Mononuclear cell (primary cell): ENCODE results near the gene AK9. TPM values are rescaled to one million over a fixed set of nuclear protein-coding genes. Genes with fewer than 3 reads are reported as not detected.

ENCODE experiments used
- H3K27me3 ChIP-seq: 2 replicates; pipeline ENCODE4 v1.6.0; 2011; ENCODE audit warnings: low read length, control low read depth; ENCODE audit not compliant: insufficient read depth
- H3K4me1 ChIP-seq: 2 replicates; pipeline ENCODE4 v1.5.1; 2011; ENCODE audit warnings: mild to moderate bottlenecking, low read length, control low read depth; ENCODE audit not compliant: insufficient read depth
- H3K4me3 ChIP-seq: 2 replicates; pipeline ENCODE4 v1.5.1; 2011; ENCODE audit warnings: mild to moderate bottlenecking, low read length, moderate library complexity
- H3K9me3 ChIP-seq: 2 replicates; pipeline ENCODE4 v1.5.1; 2011; ENCODE audit warnings: low read depth, mild to moderate bottlenecking, control low read depth, low read length
- total RNA-seq: library from RNA; depleted of rRNA; stranded (reverse); fragments of >200 nt; gene quantifications from one replicate; pipeline ENCODE4 v1.2.3, GENCODE V29; 2012

Gene AK9
- total RNA-seq, 1 donor = 8.8 TPM

DNA sequence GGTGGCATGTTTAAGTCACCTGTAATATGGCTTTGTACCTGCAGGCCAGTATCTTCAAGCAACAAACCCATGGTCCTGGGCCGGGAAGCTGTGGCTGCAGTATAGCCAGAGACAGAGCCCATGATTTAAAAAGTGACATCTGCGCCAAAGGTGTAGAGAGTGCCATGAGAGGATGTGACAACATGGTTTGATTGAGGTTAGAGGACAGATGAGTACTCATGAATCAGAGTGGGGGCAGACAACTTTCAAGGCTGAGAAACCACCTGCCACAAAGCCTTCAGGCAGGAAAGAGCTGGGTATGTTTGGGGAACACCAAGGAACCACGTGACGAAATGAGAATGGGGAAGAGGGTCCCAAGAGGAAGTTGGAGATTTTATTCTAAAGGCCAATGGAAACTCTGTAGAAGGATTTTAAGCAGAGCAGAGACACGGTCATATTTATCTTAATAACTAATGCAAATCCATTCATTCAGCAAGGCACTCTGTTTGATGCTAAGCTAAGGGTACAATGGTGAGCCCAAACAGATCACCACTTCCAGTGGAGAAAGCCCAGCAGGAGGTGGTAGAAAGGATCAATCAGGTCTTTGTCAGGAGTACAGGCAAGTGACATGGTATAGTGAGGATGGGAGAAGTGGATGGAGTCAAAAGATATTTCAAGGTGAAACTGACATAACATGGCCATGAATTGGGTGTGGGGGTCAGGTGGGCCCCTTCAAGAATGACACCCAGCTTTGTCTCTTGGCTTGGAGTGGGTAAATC, 232.0 kb downstream of the AK9 start:
- Histone ChIP-seq H3K9me3 (no peaks in the 10 kb centered on the region), H3K4me3 (no peak overlapping the region)

GRCh38 chr6:109457562-109457996, 233.4 kb downstream of the AK9 start:
- Histone ChIP-seq H3K4me1 (peaks cover 58% of the 10 kb centered on the region), H3K4me3 (no peak overlapping the region), H3K9me3 (no peaks in the 10 kb centered on the region), H3K27me3 (no peaks in the 10 kb centered on the region)

More for the DNA sequence above, 232.0 kb downstream of the AK9 start:
- no peaks in the 10 kb centered on the region for H3K27me3 ChIP-seq
- peaks cover 47% of the 10 kb centered on the region for H3K4me1 ChIP-seq

DNA sequence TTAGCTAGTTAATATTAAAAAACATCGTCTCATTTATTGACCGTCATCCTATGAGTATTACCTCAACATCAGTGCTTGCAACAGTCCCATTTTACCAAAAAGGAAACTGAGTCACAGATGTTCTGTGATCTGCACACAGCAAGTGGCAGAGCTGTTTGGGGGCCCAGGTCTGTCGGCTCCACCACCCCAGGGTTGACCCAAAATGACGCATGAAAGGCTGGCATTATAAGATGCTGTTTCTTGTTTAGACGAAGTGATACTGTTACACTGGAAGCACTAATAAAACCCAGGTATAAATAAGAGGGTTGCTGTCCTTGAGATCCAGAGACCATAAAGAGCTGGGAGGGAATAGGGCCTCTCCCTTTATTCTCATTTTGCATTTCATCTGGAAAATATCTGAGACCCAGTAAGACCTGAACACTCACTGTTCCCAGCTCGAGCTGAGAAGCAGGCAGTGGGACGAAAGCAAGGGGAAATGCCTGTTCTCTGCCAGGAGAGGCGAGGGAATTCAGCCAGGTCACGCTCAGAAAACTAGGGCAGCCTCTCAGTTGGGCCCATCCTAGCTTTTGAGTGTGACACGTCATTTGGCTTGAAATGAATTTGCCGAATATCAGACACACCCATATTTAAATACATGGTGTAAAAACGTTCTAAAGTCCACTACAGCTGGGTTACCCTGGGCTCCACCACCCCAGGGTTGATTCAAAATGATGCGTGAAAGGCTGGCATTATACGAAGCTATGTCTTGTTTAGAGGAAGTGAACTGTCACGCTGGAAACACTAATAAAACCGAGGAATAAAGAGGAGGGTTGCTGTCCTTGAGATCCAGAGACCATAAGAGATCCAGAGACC, 234.1 kb downstream of the AK9 start:
- no peak overlapping the region for H3K4me3 ChIP-seq
- peaks cover 58% of the 10 kb centered on the region for H3K4me1 ChIP-seq
- H3K9me3 ChIP-seq = no peaks in the 10 kb centered on the region
- H3K27me3 ChIP-seq = no peaks in the 10 kb centered on the region

DNA sequence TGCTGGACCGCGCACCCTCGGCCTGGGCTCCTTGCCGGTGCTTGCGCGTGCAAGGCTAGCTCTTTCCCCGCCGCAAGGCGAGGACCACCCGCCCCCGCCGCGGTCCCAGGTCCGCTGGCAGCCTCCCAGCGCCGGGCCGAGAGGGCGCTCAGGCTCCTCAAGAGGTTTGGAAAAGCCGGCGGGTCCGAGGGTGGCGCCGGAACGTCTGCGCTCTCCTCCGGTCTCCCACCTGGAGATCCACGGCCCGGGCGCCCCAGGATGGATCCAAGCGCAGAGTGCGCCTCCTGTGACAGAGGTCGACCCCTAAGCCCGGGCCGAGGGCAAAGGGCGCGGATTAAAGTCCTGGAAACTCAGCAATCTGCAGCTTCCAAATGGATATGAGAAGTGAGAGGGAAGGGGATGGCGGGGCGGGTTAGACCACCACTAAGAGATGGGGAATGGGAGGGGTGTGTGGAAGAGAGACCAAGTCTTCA, 234.9 kb downstream of the AK9 start:
- no peaks in the 10 kb centered on the region for H3K27me3 ChIP-seq
- peak overlapping the region; percentile 89 for H3K4me3 ChIP-seq
- H3K4me1 ChIP-seq = peaks cover 63% of the 10 kb centered on the region
- no peaks in the 10 kb centered on the region for H3K9me3 ChIP-seq

DNA sequence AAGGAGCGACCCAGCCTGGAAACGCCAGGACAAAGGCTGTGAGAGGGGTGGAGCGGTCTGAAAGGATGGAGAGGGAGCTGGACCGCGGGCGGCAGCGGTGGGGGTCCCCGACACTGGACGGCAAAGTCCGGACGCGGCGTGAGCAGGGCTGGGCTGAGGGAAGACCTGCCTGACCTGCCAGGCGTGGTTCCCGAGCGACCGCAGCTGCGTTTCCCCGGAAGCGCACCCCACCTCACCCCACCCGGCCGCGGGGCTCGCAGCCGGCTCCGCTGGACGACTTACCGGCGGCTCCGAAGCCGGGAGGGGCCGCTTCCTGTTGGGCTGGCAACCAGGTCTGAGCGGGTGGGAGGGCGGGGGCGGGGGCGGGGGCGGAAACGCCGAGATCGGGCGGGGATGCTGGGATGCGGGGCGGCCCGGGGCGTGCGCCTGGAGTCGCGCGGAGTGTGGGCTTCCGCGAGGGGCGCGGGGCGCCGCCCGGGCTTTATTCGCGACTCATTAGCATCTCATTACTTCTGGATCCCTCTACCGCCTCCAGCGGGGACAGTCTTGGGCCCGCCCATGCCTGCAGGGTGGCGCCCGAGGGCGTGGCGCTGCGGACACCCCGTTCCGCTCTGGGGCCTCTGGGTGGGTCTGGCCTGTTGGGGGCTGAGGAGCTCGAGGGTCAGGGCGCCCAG, 235.4 kb downstream of the AK9 start, which contains the start of gene MICAL1:
Gene MICAL1, minus strand, starts transcription at position 336 of the 674 bp plus-strand sequence. CDS start 1,576 bp downstream, outside the sequence.
- Histone ChIP-seq H3K4me1 (peaks cover 67% of the 10 kb centered on the region), H3K27me3 (no peaks in the 10 kb centered on the region), H3K4me3 (peak within 1 kb of the TSS; percentile 89), H3K9me3 (no peaks in the 10 kb centered on the region)

GRCh38 chr6:109454496-109455436, 236.2 kb downstream of the AK9 start:
- H3K4me3 ChIP-seq = peak overlapping the region; percentile 89

GRCh38 chr6:109453594-109454495, 237.2 kb downstream of the AK9 start:
- Histone ChIP-seq H3K4me1 (peaks cover 73% of the 10 kb centered on the region), H3K4me3 (peak overlapping the region; percentile 89), H3K27me3 (no peaks in the 10 kb centered on the region), H3K9me3 (no peaks in the 10 kb centered on the region)

More at GRCh38 chr6:109454496-109455436, 236.2 kb downstream of the AK9 start:
- Histone ChIP-seq H3K4me1 (peaks cover 72% of the 10 kb centered on the region), H3K9me3 (no peaks in the 10 kb centered on the region), H3K27me3 (no peaks in the 10 kb centered on the region)

DNA sequence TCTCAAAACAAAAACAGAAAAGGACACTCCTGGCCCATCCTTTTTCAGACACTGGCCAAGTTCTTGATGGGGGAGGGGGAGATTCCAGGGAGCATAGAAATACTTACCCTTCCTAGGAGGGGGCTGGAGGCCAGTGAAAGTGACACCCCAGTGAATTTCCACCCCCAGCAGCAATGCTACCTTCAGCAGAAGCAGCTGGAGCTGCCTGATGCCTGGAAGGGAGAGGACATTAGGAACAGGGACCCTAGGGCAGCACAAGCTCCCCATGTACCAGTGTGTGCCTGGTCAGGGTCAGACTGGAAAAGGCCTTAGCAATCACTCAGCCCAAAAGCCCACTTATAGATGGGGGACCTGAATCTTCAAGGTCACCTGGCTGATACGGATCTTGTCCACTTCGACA, 237.8 kb downstream of the AK9 start:
- H3K4me1 ChIP-seq = peaks cover 66% of the 10 kb centered on the region
- H3K9me3 ChIP-seq = no peaks in the 10 kb centered on the region
- H3K4me3 ChIP-seq = no peak overlapping the region
- no peaks in the 10 kb centered on the region for H3K27me3 ChIP-seq

- H3K9me3 ChIP-seq = no peaks in the 10 kb centered on the region
- no peak overlapping the region for H3K4me3 ChIP-seq
- H3K27me3 ChIP-seq = no peaks in the 10 kb centered on the region
- H3K4me1 ChIP-seq = peaks cover 56% of the 10 kb centered on the region
Observed at GRCh38 chr6:109452181-109452580, 238.8 kb downstream of the AK9 start.

GRCh38 chr6:109451376-109451775, 239.6 kb downstream of the AK9 start:
- Histone ChIP-seq H3K4me1 (peaks cover 48% of the 10 kb centered on the region), H3K27me3 (no peaks in the 10 kb centered on the region)

DNA sequence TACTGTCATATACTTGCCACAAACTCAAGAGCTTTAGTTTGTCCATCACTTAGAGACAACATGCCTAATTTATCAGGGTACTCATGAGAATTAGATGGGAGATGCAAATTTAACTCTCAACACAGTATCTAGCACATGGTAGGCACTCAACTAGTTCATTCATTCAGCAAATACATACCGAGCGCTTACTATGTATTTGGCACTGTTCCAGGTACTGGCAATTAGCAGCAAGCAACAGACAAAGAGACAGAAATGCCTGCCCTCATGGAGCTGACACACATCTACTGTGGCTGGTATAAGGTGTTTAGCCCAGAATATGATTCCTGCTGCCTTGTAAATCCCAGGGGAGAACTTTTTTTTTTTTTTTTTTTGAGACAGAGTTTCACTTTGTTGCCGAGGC, 240.2 kb downstream of the AK9 start:
- Histone ChIP-seq H3K4me1 (peaks cover 42% of the 10 kb centered on the region), H3K4me3 (no peak overlapping the region), H3K9me3 (no peaks in the 10 kb centered on the region), H3K27me3 (no peaks in the 10 kb centered on the region)

More at GRCh38 chr6:109451376-109451775, 239.6 kb downstream of the AK9 start:
- Histone ChIP-seq H3K4me3 (no peak overlapping the region), H3K9me3 (no peaks in the 10 kb centered on the region)

GRCh38 chr6:109449795-109450673, 241.0 kb downstream of the AK9 start:
- Histone ChIP-seq H3K4me3 (no peak overlapping the region), H3K9me3 (no peaks in the 10 kb centered on the region), H3K4me1 (peaks cover 42% of the 10 kb centered on the region), H3K27me3 (no peaks in the 10 kb centered on the region)
